HepG2 (cell line): ENCODE measurements around the gene PAQR6. TPM values are rescaled to one million over a fixed set of nuclear protein-coding genes. Genes with fewer than 3 reads are reported as not detected.

Source experiments
- ATAC-seq: fragments of 200-7000 bp; cut with Tn5 transposase; 3 replicates; pipeline ENCODE4 v1.9.1; 2020; ENCODE audit warnings: mild to moderate bottlenecking, moderate library complexity
- BruUV-seq: library from RNA; stranded (reverse); fragments of 400-500 nt; replicated peaks from 2 replicates; lab custom pipeline; 2021; lab: Mats Ljungman, UMichigan
- CTCF ChIA-PET: fragments of 300-600 bp; formaldehyde crosslinking; extraction: SDS; loops from one replicate; lab custom pipeline; 2021; ENCODE audit warnings: low total read pairs, inconsistent platforms, low intra/inter-chr PET ratio; lab: Yijun Ruan, JAX
- POLR2A ChIA-PET: fragments of 350-600 bp; sonication (Branson Sonifier 250); formaldehyde crosslinking; loops from one replicate; lab custom pipeline; 2020; ENCODE audit warnings: antibody characterized with exemption, inconsistent platforms; lab: Yijun Ruan, JAX
- DNase-seq: peaks from one replicate; pipeline ENCODE4 v3.0.0-alpha.2; 2015; ENCODE audit warnings: low spot score
- FAIRE-seq: peaks from 3 replicates; lab custom pipeline; 2011; peaks lifted over from hg19 to GRCh38; lab: Jason Lieb, UNC
- H2AFZ ChIP-seq: one replicate; pipeline ENCODE4 v1.6.1; 2011; ENCODE audit warnings: low read length, inconsistent platforms
- H3K27ac ChIP-seq: fragments of 300-600 bp; 3 replicates; pipeline ENCODE4 v1.8.0; 2011; ENCODE audit warnings: mixed run types, mild to moderate bottlenecking, mixed read lengths, low read length, inconsistent platforms; ENCODE audit not compliant: insufficient read depth; ENCODE audit errors: extremely low read length
- H3K27me3 ChIP-seq, 2 experiments: fragments of 200-600 bp in 1 of 2; 2 replicates in 1 of 2; 3 replicates in 1 of 2; pipeline versions ENCODE4 v1.6.0 to v1.8.0; 2011; ENCODE audit warnings: low read length in 2 of 2, mild to moderate bottlenecking in 2 of 2, moderate library complexity in 2 of 2, inconsistent platforms in 1 of 2; ENCODE audit not compliant: insufficient read depth in 2 of 2, control insufficient read depth in 1 of 2
- H3K36me3 ChIP-seq, 2 experiments: fragments of 200-600 bp in 1 of 2; replicated peaks in 1 of 2; 2 replicates in 1 of 2; 3 replicates in 1 of 2; pipeline versions ENCODE4 v1.5.1 to v1.8.0; 2011; ENCODE audit warnings: low read length in 2 of 2, inconsistent platforms in 1 of 2; ENCODE audit not compliant: insufficient read depth in 2 of 2, control insufficient read depth in 1 of 2
- H3K4me1 ChIP-seq: 2 replicates; pipeline ENCODE4 v1.5.1; 2012; ENCODE audit warnings: low read length, inconsistent platforms; ENCODE audit not compliant: insufficient read depth
- H3K4me2 ChIP-seq: 2 replicates; pipeline ENCODE4 v1.6.0; 2011; ENCODE audit warnings: low read depth, low read length, inconsistent platforms
- H3K4me3 ChIP-seq, 3 experiments: fragments of 200-600 bp in 1 of 3; sonication (generic), shearing (Covaris generic) in 1 of 3; replicated peaks in 1 of 3; 2 replicates each; pipeline ENCODE4 v1.5.1; 2011 to 2016; ENCODE audit warnings: low read length in 3 of 3, inconsistent platforms in 2 of 3, low read depth in 2 of 3, mild to moderate bottlenecking in 2 of 3, control low read depth in 1 of 3, mixed read lengths in 1 of 3; ENCODE audit not compliant: insufficient read depth in 1 of 3
- H3K79me2 ChIP-seq: one replicate; pipeline ENCODE4 v1.6.1; 2011; ENCODE audit warnings: low read length, inconsistent platforms; ENCODE audit not compliant: insufficient read depth
- H3K9ac ChIP-seq: 2 replicates; pipeline ENCODE4 v1.6.0; 2011; ENCODE audit warnings: mild to moderate bottlenecking, low read depth, low read length, inconsistent platforms; ENCODE audit not compliant: insufficient read depth
- H3K9me3 ChIP-seq: 2 replicates; pipeline ENCODE4 v1.5.1; 2012; ENCODE audit warnings: mild to moderate bottlenecking, low read length
- H4K20me1 ChIP-seq: 2 replicates; pipeline ENCODE4 v1.6.0; 2011; ENCODE audit warnings: inconsistent platforms, mild to moderate bottlenecking, low read length, moderate library complexity; ENCODE audit not compliant: insufficient read depth
- AGO2 ChIP-seq: fragments of 200-400 bp; formaldehyde crosslinking; optimal IDR thresholded peaks from 2 replicates; pipeline ENCODE3; 2017; ENCODE audit warnings: mild to moderate bottlenecking, low read depth, low read length, moderate library complexity
- AHR ChIP-seq: IDR thresholded peaks from 2 replicates; pipeline ENCODE4 v1.6.1; 2018; ENCODE audit warnings: missing genetic modification reagents, missing compliant biosample characterization
- CBFB ChIP-seq: sonication (generic); formaldehyde crosslinking; IDR thresholded peaks from 2 replicates; pipeline ENCODE4 v1.4.0; 2020; ENCODE audit warnings: missing genetic modification reagents
- GATA4 ChIP-seq: sonication (generic); IDR thresholded peaks from 2 replicates; pipeline ENCODE4 v1.6.1; 2016; ENCODE audit warnings: antibody characterized with exemption, low read depth, borderline replicate concordance
- HINFP ChIP-seq: sonication (generic); formaldehyde crosslinking; IDR thresholded peaks from 2 replicates; pipeline ENCODE4 v1.4.0; 2020; ENCODE audit warnings: low read depth, mild to moderate bottlenecking, missing genetic modification reagents
- KLF12 ChIP-seq: sonication (generic); formaldehyde crosslinking; IDR thresholded peaks from 2 replicates; pipeline ENCODE4 v1.4.0; 2020; ENCODE audit warnings: missing genetic modification reagents, borderline replicate concordance
- KLF9 ChIP-seq: IDR thresholded peaks from 2 replicates; pipeline ENCODE4 v1.6.1; 2016; ENCODE audit warnings: low read depth
- MBNL3 ChIP-seq: fragments of 250-450 bp; sonication (Bioruptor Pico); conservative IDR thresholded peaks from 2 replicates; pipeline ENCODE4 v1.8.0; 2022; ENCODE audit warnings: mild to moderate bottlenecking, inconsistent platforms
- MLLT10 ChIP-seq: sonication (generic); formaldehyde crosslinking; IDR thresholded peaks from 2 replicates; pipeline ENCODE4 v1.4.0; 2020; ENCODE audit warnings: missing genetic modification reagents
- PAWR ChIP-seq: sonication (generic); formaldehyde crosslinking; IDR thresholded peaks from 2 replicates; pipeline ENCODE4 v1.4.0; 2020; ENCODE audit warnings: missing genetic modification reagents, mild to moderate bottlenecking, borderline replicate concordance
- SETDB1 ChIP-seq: sonication (generic); formaldehyde crosslinking; IDR thresholded peaks from 2 replicates; pipeline ENCODE4 v1.5.1; 2020; ENCODE audit warnings: missing genetic modification reagents, mild to moderate bottlenecking, borderline replicate concordance
- ZNF678 ChIP-seq: sonication (generic); formaldehyde crosslinking; IDR thresholded peaks from 2 replicates; pipeline ENCODE4 v1.4.0; 2020; ENCODE audit warnings: mild to moderate bottlenecking, missing genetic modification reagents
- ZNF781 ChIP-seq: sonication (generic); formaldehyde crosslinking; IDR thresholded peaks from 2 replicates; pipeline ENCODE4 v1.5.1; 2020; ENCODE audit warnings: borderline replicate concordance, mild to moderate bottlenecking, missing genetic modification reagents; ENCODE audit errors: not compliant biosample characterization
- ZNF790 ChIP-seq: sonication (generic); formaldehyde crosslinking; IDR thresholded peaks from 2 replicates; pipeline ENCODE4 v1.8.0; 2022; ENCODE audit warnings: missing genetic modification reagents, mild to moderate bottlenecking, borderline replicate concordance
- ZSCAN21 ChIP-seq: sonication (generic); formaldehyde crosslinking; IDR thresholded peaks from 2 replicates; pipeline ENCODE4 v1.8.0; 2022; ENCODE audit warnings: mild to moderate bottlenecking, missing genetic modification reagents, moderate library complexity, borderline replicate concordance
- WGBS: methylation state at CpG from one replicate; pipeline ENCODE4 v1.1.6; 2017; ENCODE audit warnings: low lambda C conversion rate; 5-methylcytosine and 5-hydroxymethylcytosine counted together
- in situ Hi-C: cut with HindIII; loops from 2 replicates; pipeline ENCODE4 v1.10.0; 2017; ENCODE audit warnings: low pct_unique_long_range_greater_than_20kb; ENCODE audit not compliant: extremely low pct_ligation_motif_present
- intact Hi-C: fragments of 100-400 bp; cut with micrococcal nuclease; formaldehyde crosslinking; loops from one replicate; pipeline ENCODE4 v1.10.0; 2022; ENCODE audit not compliant: unreplicated experiment
- polyA plus RNA-seq, 8 experiments: library from polyadenylated mRNA; depleted of rRNA in 3 of 8; stranded (reverse) in 7 of 8; unstranded in 1 of 8; fragments of >200 nt; fragmentation: Illumina TruSeq in 4 of 8; extraction: Trizol in 4 of 8; gene quantifications; 2 replicates each; pipeline versions ENCODE4 v1.2.1 to v1.2.3, GENCODE V29; 2011 to 2016; ENCODE audit warnings: low read depth in 4 of 8, missing spikeins in 1 of 8, mixed read lengths in 1 of 8; ENCODE audit not compliant: insufficient read depth in 1 of 8
- total RNA-seq, 5 experiments: library from RNA; depleted of rRNA; stranded (reverse); fragments of >200 nt; fragmentation: Illumina TruSeq; extraction: Trizol; gene quantifications; 2 replicates each; pipeline ENCODE4 v1.2.3, GENCODE V29; 2016; ENCODE audit warnings: low read depth in 1 of 5
- TF ChIP-seq, protein P1 (sequence below): IDR thresholded peaks from 2 replicates; pipeline ENCODE4 v1.6.1; 2016; ENCODE audit warnings: mild to moderate bottlenecking, missing biosample characterization, missing genetic modification reagents

PAQR6 gene
- total and polyA plus RNA-seq, 2 of the 13 experiments (the other 11 are each of a cell fraction or from before 2014, with no cell fraction given): 0.82 to 1.4 TPM

DNA sequence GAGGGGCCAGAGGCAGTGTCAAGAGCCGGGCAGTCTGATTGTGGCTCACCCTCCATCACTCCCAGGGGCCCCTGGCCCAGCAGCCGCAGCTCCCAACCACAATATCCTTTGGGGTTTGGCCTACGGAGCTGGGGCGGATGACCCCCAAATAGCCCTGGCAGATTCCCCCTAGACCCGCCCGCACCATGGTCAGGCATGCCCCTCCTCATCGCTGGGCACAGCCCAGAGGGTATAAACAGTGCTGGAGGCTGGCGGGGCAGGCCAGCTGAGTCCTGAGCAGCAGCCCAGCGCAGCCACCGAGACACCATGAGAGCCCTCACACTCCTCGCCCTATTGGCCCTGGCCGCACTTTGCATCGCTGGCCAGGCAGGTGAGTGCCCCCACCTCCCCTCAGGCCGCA lies 5.9 kb downstream of the PAQR6 start, which contains the start of gene BGLAP:
Gene BGLAP (plus strand): TSS at position 259 of the 400 bp plus-strand sequence. CDS start 48 bp downstream, at position 307.
- H2AFZ ChIP-seq: no peak within 1 kb of the TSS
- in situ Hi-C loops: no loop called here
- H3K27ac ChIP-seq: no peak within 1 kb of the TSS
- no peak within 1 kb of the TSS for H3K4me2 ChIP-seq
- H3K79me2 ChIP-seq: no peaks in the 10 kb centered on the region
- no CpG with 5 or more reads among the region's 14 CpGs for WGBS
- ChIA-PET POLR2A (no interaction called here), CTCF (no interaction called here)
- H3K4me1 ChIP-seq: peaks cover 20% of the 10 kb centered on the region
- H3K9me3 ChIP-seq: no peaks in the 10 kb centered on the region
- no peaks in the 10 kb centered on the region for H4K20me1 ChIP-seq
- no peak within 1 kb of the TSS for H3K9ac ChIP-seq
- no TSS peak for BruUV-seq
- DNase-seq (no peak), ATAC-seq (no peak), FAIRE-seq (no peak)
- H3K27me3 ChIP-seq: no peaks in the 10 kb centered on the region
- H3K4me3 ChIP-seq: no peak within 1 kb of the TSS
- TF ChIP-seq AGO2 (peak; percentile 83), KLF12 (no peak), GATA4 (no peak)
- TF ChIP-seq, all 625 proteins: peak for 1
- peaks cover 10 to 25% of the 10 kb centered on the region in 2 experiments for H3K36me3 ChIP-seq
- intact Hi-C loops: no loop called here

DNA sequence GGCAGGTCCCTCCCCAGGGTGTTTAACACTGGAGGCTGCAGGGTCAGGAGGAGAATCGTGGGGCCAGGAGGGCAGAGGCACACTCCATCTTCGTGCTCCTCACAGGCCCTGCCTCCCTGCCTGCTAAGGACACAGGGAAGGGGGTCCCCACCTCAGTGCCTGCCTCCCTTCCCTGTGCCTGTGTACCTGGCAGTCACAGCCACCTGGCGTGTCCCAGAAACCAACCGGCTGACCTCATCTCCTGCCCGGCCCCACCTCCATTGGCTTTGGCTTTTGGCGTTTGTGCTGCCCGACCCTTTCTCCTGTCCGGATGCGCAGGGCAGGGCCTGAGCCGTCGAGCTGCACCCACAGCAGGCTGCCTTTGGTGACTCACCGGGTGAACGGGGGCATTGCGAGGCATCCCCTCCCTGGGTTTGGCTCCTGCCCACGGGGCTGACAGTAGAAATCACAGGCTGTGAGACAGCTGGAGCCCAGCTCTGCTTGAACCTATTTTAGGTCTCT lies 6.5 kb downstream of the PAQR6 start:
- intact Hi-C loops (no loop called here), in situ Hi-C loops (no loop called here)
- WGBS: 89% methylated on average over 4 of the region's 15 CpGs
- no peaks in the 10 kb centered on the region for H4K20me1 ChIP-seq
- no peak overlapping the region for H2AFZ ChIP-seq
- no peak overlapping the region for H3K4me3 ChIP-seq
- CTCF ChIA-PET: no interaction called here
- H3K4me1 ChIP-seq: peaks cover 14% of the 10 kb centered on the region
- H3K9ac ChIP-seq: no peak overlapping the region
- no peaks in the 10 kb centered on the region for H3K9me3 ChIP-seq
- FAIRE-seq (no peak), DNase-seq (no peak), ATAC-seq (no peak)
- H3K36me3 ChIP-seq: peaks cover 12 to 28% of the 10 kb centered on the region in 2 experiments
- POLR2A ChIA-PET: no interaction called here
- H3K27me3 ChIP-seq: no peaks in the 10 kb centered on the region
- no peak overlapping the region for H3K4me2 ChIP-seq
- H3K79me2 ChIP-seq: no peaks in the 10 kb centered on the region
- H3K27ac ChIP-seq: no peak overlapping the region
- no TSS peak for BruUV-seq
- no peak for TF ChIP-seq KLF9 (CRISPR knock-in tag)
- TF ChIP-seq ZNF678 (CRISPR knock-in tag): no peak
- TF ChIP-seq CBFB: no peak
- no peak for TF ChIP-seq PAWR (CRISPR knock-in tag)
- no peak for TF ChIP-seq SETDB1
- TF ChIP-seq MLLT10: no peak
- no peak for TF ChIP-seq AHR (CRISPR knock-in tag)
- TF ChIP-seq, protein P1, sequence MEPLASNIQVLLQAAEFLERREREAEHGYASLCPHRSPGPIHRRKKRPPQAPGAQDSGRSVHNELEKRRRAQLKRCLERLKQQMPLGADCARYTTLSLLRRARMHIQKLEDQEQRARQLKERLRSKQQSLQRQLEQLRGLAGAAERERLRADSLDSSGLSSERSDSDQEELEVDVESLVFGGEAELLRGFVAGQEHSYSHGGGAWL (CRISPR knock-in tag): no peak
- TF ChIP-seq MBNL3 (CRISPR knock-in tag): no peak
- TF ChIP-seq ZNF781 (CRISPR knock-in tag): no peak
- no peak for TF ChIP-seq ZSCAN21 (CRISPR knock-in tag)
- no peak for TF ChIP-seq ZNF790 (CRISPR knock-in tag)
- no peak for TF ChIP-seq HINFP
